ENCODE measurements around the gene RBFOX1.

Gene RBFOX1

GRCh38 chr16:7391694-7392093 is 59.0 kb downstream of the RBFOX1 start:
- Histone ChIP-seq H3K36me3 (replicated peaks in 1 of 2; ENCODE audit: control insufficient read depth in 2 of 2, insufficient read depth in 2 of 2, low read length in 2 of 2) (no peaks in the 10 kb centered on the region), H4K91ac (ENCODE audit: low read depth, low read length, poor library complexity) (no peak overlapping the region), H3K23ac (ENCODE audit: low read depth, low read length, poor library complexity) (no peak overlapping the region), H3K27me3 (ENCODE audit: control insufficient read depth in 3 of 3, insufficient read depth in 3 of 3, low read depth in 1 of 3, low read length in 3 of 3) (no peaks in the 10 kb centered on the region), H3K9me3 (replicated peaks in 1 of 2; ENCODE audit: control insufficient read depth in 2 of 2, insufficient read depth in 1 of 2, low read depth in 1 of 2, low read length in 2 of 2) (no peaks in the 10 kb centered on the region), H3K4me3 (ENCODE audit: low read length in 2 of 2) (no peak overlapping the region), H2BK15ac (ENCODE audit: low read length) (no peak overlapping the region), H3K79me1 (ENCODE audit: low read depth, low read length) (no peaks in the 10 kb centered on the region), H2AK5ac (ENCODE audit: low read depth, low read length) (no peak overlapping the region), H2AFZ (ENCODE audit: low read length) (no peak overlapping the region), H3K27ac (replicated peaks; ENCODE audit: low read length) (no peak overlapping the region), H2BK5ac (ENCODE audit: low read length) (no peak overlapping the region), H3K9ac (ENCODE audit: low read depth, low read length, poor library complexity) (no peak overlapping the region), H3K4me1 (ENCODE audit: control insufficient read depth in 2 of 2, insufficient read depth in 1 of 2, low read depth in 1 of 2, low read length in 2 of 2) (no peaks in the 10 kb centered on the region), H3K14ac (ENCODE audit: low read length) (no peak overlapping the region), H2BK12ac (ENCODE audit: low read length) (no peak overlapping the region), H3K4ac (ENCODE audit: low read length) (no peak overlapping the region), H4K8ac (ENCODE audit: low read depth, low read length) (no peak overlapping the region), H3K18ac (ENCODE audit: low read length) (no peak overlapping the region), H3K4me2 (ENCODE audit: insufficient read depth, low read length, poor library complexity, severe bottlenecking) (no peak overlapping the region), H2BK120ac (ENCODE audit: low read depth, low read length) (no peak overlapping the region)
- no peak for DNase-seq (ENCODE audit: low spot score)
- no CpG with 5 or more reads among the region's 5 CpGs for WGBS, 2 donors (ENCODE audit: extremely low coverage in 2 of 2, insufficient read length in 2 of 2, insufficient replicate concordance in 1 of 2)

GRCh38 chr16:7392206-7392605 is 59.6 kb downstream of the RBFOX1 start:
- Histone ChIP-seq H3K4me3 (ENCODE audit: low read length in 2 of 2) (no peak overlapping the region), H3K79me1 (ENCODE audit: low read depth, low read length) (no peaks in the 10 kb centered on the region), H3K4me1 (ENCODE audit: control insufficient read depth in 2 of 2, insufficient read depth in 1 of 2, low read depth in 1 of 2, low read length in 2 of 2) (no peaks in the 10 kb centered on the region), H3K27me3 (ENCODE audit: control insufficient read depth in 3 of 3, insufficient read depth in 3 of 3, low read depth in 1 of 3, low read length in 3 of 3) (no peaks in the 10 kb centered on the region), H3K36me3 (replicated peaks in 1 of 2; ENCODE audit: control insufficient read depth in 2 of 2, insufficient read depth in 2 of 2, low read length in 2 of 2) (no peaks in the 10 kb centered on the region), H2BK12ac (ENCODE audit: low read length) (no peak overlapping the region), H3K9me3 (replicated peaks in 1 of 2; ENCODE audit: control insufficient read depth in 2 of 2, insufficient read depth in 1 of 2, low read depth in 1 of 2, low read length in 2 of 2) (no peaks in the 10 kb centered on the region), H2BK15ac (ENCODE audit: low read length) (no peak overlapping the region), H2AK5ac (ENCODE audit: low read depth, low read length) (no peak overlapping the region), H3K4ac (ENCODE audit: low read length) (no peak overlapping the region), H3K9ac (ENCODE audit: low read depth, low read length, poor library complexity) (no peak overlapping the region), H2BK120ac (ENCODE audit: low read depth, low read length) (no peak overlapping the region), H3K4me2 (ENCODE audit: insufficient read depth, low read length, poor library complexity, severe bottlenecking) (no peak overlapping the region), H4K91ac (ENCODE audit: low read depth, low read length, poor library complexity) (no peak overlapping the region), H2BK5ac (ENCODE audit: low read length) (no peak overlapping the region), H3K27ac (replicated peaks; ENCODE audit: low read length) (no peak overlapping the region), H3K18ac (ENCODE audit: low read length) (no peak overlapping the region), H3K23ac (ENCODE audit: low read depth, low read length, poor library complexity) (no peak overlapping the region), H4K8ac (ENCODE audit: low read depth, low read length) (no peak overlapping the region), H2AFZ (ENCODE audit: low read length) (no peak overlapping the region), H3K14ac (ENCODE audit: low read length) (no peak overlapping the region)
- no peak for DNase-seq (ENCODE audit: low spot score)
- no CpG with 5 or more reads among the region's 1 CpG for WGBS, 2 donors (ENCODE audit: extremely low coverage in 2 of 2, insufficient read length in 2 of 2, insufficient replicate concordance in 1 of 2)

GRCh38 chr16:7393680-7394079 is 61.0 kb downstream of the RBFOX1 start:
- Histone ChIP-seq H3K4ac (ENCODE audit: low read length) (no peak overlapping the region), H3K23ac (ENCODE audit: low read depth, low read length, poor library complexity) (no peak overlapping the region), H3K4me3 (ENCODE audit: low read length in 2 of 2) (no peak overlapping the region), H3K9me3 (replicated peaks in 1 of 2; ENCODE audit: control insufficient read depth in 2 of 2, insufficient read depth in 1 of 2, low read depth in 1 of 2, low read length in 2 of 2) (no peaks in the 10 kb centered on the region), H2AK5ac (ENCODE audit: low read depth, low read length) (no peak overlapping the region), H3K27me3 (ENCODE audit: control insufficient read depth in 3 of 3, insufficient read depth in 3 of 3, low read depth in 1 of 3, low read length in 3 of 3) (no peaks in the 10 kb centered on the region), H4K8ac (ENCODE audit: low read depth, low read length) (no peak overlapping the region), H2BK120ac (ENCODE audit: low read depth, low read length) (no peak overlapping the region), H2BK5ac (ENCODE audit: low read length) (no peak overlapping the region), H3K9ac (ENCODE audit: low read depth, low read length, poor library complexity) (no peak overlapping the region), H2AFZ (ENCODE audit: low read length) (no peak overlapping the region), H2BK15ac (ENCODE audit: low read length) (no peak overlapping the region), H3K18ac (ENCODE audit: low read length) (no peak overlapping the region), H3K14ac (ENCODE audit: low read length) (no peak overlapping the region), H3K36me3 (replicated peaks in 1 of 2; ENCODE audit: control insufficient read depth in 2 of 2, insufficient read depth in 2 of 2, low read length in 2 of 2) (no peaks in the 10 kb centered on the region), H2BK12ac (ENCODE audit: low read length) (no peak overlapping the region), H3K4me1 (ENCODE audit: control insufficient read depth in 2 of 2, insufficient read depth in 1 of 2, low read depth in 1 of 2, low read length in 2 of 2) (no peaks in the 10 kb centered on the region), H3K4me2 (ENCODE audit: insufficient read depth, low read length, poor library complexity, severe bottlenecking) (no peak overlapping the region), H3K27ac (replicated peaks; ENCODE audit: low read length) (no peak overlapping the region), H3K79me1 (ENCODE audit: low read depth, low read length) (no peaks in the 10 kb centered on the region), H4K91ac (ENCODE audit: low read depth, low read length, poor library complexity) (no peak overlapping the region)
- no peak for DNase-seq (ENCODE audit: low spot score)
- no CpG with 5 or more reads among the region's 4 CpGs for WGBS, 2 donors (ENCODE audit: extremely low coverage in 2 of 2, insufficient read length in 2 of 2, insufficient replicate concordance in 1 of 2)

- H3K27ac ChIP-seq (replicated peaks; ENCODE audit: low read length): no peak overlapping the region
- no CpG with 5 or more reads among the region's 7 CpGs for WGBS, 2 donors (ENCODE audit: extremely low coverage in 2 of 2, insufficient read length in 2 of 2, insufficient replicate concordance in 1 of 2)
Measured at GRCh38 chr16:7394720-7395336, 62.2 kb downstream of the RBFOX1 start.

More at GRCh38 chr16:7394720-7395336, 62.2 kb downstream of the RBFOX1 start:
- Histone ChIP-seq H3K4me3 (ENCODE audit: low read length in 2 of 2) (no peak overlapping the region), H2AFZ (ENCODE audit: low read length) (no peak overlapping the region), H4K8ac (ENCODE audit: low read depth, low read length) (no peak overlapping the region), H3K4ac (ENCODE audit: low read length) (no peak overlapping the region), H2BK15ac (ENCODE audit: low read length) (no peak overlapping the region), H2BK12ac (ENCODE audit: low read length) (no peak overlapping the region), H3K9ac (ENCODE audit: low read depth, low read length, poor library complexity) (no peak overlapping the region), H3K79me1 (ENCODE audit: low read depth, low read length) (no peaks in the 10 kb centered on the region), H3K18ac (ENCODE audit: low read length) (no peak overlapping the region), H2BK5ac (ENCODE audit: low read length) (no peak overlapping the region), H3K9me3 (replicated peaks in 1 of 2; ENCODE audit: control insufficient read depth in 2 of 2, insufficient read depth in 1 of 2, low read depth in 1 of 2, low read length in 2 of 2) (no peaks in the 10 kb centered on the region), H3K36me3 (replicated peaks in 1 of 2; ENCODE audit: control insufficient read depth in 2 of 2, insufficient read depth in 2 of 2, low read length in 2 of 2) (no peaks in the 10 kb centered on the region), H3K14ac (ENCODE audit: low read length) (no peak overlapping the region), H3K27me3 (ENCODE audit: control insufficient read depth in 3 of 3, insufficient read depth in 3 of 3, low read depth in 1 of 3, low read length in 3 of 3) (no peaks in the 10 kb centered on the region), H3K4me2 (ENCODE audit: insufficient read depth, low read length, poor library complexity, severe bottlenecking) (no peak overlapping the region), H3K23ac (ENCODE audit: low read depth, low read length, poor library complexity) (no peak overlapping the region), H2BK120ac (ENCODE audit: low read depth, low read length) (no peak overlapping the region), H2AK5ac (ENCODE audit: low read depth, low read length) (no peak overlapping the region), H3K4me1 (ENCODE audit: control insufficient read depth in 2 of 2, insufficient read depth in 1 of 2, low read depth in 1 of 2, low read length in 2 of 2) (no peaks in the 10 kb centered on the region), H4K91ac (ENCODE audit: low read depth, low read length, poor library complexity) (no peak overlapping the region)
- no peak for DNase-seq (ENCODE audit: low spot score)
